Activated CD8-positive, alpha-beta memory T cell treated with anti-CD3 and anti-CD28 coated beads for 48 hours (primary cell): ENCODE results near the gene UGT1A4.

Experiments used
- DNase-seq, 3 experiments: peaks; one replicate each; pipeline ENCODE4 v3.0.0-alpha.2; 2020; ENCODE audit warnings: low read depth in 2 of 3, low spot score in 2 of 3

UGT1A4 gene

DNA sequence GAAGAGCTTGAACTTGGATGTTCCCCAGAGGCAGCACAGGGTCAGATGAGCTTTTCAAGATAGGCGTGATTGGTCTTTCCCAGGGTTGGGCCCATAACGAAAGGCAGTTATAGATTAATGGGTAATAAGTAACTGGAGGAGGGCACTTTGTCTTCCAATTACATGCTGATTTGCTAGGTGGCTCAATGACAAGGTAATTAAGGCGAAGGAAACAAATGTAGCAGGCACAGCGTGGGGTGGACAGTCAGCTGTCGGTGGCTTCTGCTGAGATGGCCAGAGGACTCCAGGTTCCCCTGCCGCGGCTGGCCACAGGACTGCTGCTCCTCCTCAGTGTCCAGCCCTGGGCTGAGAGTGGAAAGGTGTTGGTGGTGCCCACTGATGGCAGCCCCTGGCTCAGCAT, at the start of gene UGT1A4:
UGT1A4 (plus strand) TSS at position 185 of the 400 bp plus-strand sequence; CDS start at position 270, 85 bp downstream.
- no peak for DNase-seq

GRCh38 chr2:233671290-233672161, 47.0 kb upstream of the UGT1A4 start, which contains the start of gene UGT1A9:
Gene UGT1A9, plus strand, starts transcription at chr2:233671898. Its CDS starts 37 bp downstream, at chr2:233671935.
- no peak for DNase-seq

DNA sequence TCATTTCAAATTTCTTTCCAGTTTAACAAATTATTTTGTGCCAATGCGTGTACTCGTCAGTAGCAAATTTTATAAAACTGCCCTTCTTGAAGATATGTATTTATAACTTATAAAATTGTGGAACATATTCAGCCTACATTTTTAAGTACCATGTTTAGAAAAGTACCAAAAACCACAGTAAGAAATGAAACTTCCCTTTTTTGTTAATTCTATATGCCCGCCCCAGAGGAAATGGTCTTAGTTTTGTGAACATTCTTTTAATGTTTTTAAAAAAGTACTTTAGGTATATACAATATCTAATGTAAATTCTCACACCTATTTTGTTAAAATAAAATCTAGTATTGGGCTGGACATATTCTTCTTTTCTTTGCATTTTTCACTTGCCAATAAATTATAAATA, 45.6 kb upstream of the UGT1A4 start:
- no peak for DNase-seq

DNA sequence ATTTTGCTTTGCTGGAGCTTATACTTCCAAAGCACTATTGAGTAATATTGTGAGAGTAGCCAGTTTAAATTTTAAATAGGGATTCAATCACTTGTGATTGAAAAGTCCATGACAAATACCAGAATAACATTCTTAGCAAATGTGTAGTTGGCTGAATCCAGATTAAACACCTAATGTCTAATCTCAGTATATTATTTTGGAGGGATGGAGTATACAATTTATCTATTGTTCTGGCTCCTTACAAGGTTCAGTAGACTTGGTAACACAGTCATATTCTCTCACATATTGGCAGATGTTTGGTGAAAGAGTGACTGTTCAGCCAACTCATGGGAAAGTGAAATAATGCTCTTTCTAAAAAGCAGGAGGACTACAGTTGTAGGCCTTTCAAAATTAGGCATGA, 44.6 kb upstream of the UGT1A4 start:
- no peak for DNase-seq

DNA sequence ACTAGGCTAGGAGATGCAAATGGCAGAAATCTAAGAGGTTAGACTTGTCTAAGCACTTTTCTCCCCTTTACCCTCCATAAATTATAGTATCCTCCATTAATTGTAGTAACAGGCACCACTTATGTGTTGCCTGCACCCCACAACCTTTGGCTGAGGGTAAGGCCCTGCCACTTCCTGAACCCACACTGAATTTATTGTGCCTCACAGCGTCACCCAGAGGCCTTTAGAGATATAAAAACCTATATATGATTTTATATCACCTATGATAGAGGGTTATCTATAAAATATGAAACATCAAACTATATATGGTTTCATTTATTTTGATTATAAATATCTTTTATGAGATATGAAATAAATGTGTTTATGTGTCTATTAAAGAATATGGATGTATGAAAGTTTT, 44.2 kb upstream of the UGT1A4 start:
- no peak for DNase-seq

GRCh38 chr2:233674995-233675394, 43.5 kb upstream of the UGT1A4 start:
- DNase-seq = no peak

DNA sequence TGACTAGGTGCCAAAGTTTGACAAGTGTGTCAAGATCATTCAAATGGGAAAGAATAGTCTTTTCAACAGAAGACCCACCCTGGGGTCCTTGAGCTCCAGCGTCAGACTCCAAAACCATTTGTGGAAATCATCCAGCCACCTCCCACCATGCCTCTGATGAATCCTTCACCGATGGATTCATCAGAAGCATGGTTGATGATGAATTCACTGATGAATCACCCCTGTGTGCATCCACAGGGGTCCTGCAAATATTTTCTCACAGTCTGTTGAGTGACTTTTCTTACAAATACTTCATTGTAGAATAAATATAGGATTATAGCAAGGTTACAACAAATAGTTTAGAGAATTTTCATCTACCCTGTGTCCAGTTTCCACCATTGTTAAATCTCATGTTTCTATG, 42.5 kb upstream of the UGT1A4 start:
- no peak for DNase-seq

- DNase-seq = no peak
Measured at GRCh38 chr2:233679196-233679595, 39.3 kb upstream of the UGT1A4 start.

DNA sequence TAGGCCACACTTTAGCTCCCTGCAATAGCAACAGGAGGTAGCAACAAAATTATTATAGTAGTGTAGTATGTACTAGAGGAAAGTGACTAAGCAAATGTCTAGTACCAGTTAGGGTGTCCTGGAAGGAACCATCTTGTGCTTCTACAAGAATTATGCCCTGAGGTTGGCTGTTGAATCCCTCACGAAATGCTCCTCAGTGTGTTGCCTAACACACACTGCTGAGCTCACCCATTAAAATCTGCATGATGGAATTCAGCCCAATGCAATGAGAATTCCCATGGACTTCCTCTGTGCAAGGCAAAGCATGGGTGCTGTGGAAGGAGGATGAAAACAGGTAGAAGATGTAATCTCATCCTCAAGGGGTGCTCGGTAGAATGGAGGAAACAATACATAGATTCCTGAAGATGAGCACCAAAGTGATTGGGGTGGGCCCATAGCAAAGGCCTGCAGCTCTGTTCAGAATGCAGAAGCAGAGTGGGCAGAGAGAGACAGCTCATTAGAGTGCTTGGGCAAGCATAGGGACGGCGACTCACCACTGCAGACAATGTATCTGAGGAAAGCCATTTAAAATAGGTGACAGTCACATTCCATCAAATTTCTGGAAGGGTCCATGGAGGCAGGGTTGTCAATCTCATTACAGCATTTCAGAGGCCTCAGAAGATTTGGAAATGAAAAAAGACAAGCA, 38.0 kb upstream of the UGT1A4 start:
- no peak for DNase-seq

DNA sequence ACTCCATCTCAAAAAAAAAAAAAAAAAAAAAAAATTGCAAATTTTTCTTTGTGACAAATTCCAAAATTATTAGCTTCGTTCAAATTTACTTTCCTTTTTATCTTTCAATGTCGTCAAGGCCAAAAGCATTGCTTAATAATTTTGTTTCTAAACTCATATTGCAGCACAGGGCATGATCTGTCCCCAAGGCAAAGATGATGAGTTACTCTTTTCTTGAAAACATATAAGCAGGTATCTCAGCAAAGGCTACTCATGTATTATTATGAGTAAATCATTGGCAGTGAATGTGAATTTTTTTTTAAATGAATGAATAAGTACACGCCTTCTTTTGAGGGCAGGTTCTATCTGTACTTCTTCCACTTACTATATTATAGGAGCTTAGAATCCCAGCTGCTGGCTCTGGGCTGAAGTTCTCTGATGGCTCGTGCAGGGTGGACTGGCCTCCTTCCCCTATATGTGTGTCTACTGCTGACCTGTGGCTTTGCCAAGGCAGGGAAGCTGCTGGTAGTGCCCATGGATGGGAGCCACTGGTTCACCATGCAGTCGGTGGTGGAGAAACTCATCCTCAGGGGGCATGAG, 36.9 kb upstream of the UGT1A4 start, which contains the start of gene UGT1A7:
UGT1A7 (plus strand) TSS at position 381 of the 579 bp plus-strand sequence; CDS start at position 418, 37 bp downstream.
- DNase-seq = no peak

DNA sequence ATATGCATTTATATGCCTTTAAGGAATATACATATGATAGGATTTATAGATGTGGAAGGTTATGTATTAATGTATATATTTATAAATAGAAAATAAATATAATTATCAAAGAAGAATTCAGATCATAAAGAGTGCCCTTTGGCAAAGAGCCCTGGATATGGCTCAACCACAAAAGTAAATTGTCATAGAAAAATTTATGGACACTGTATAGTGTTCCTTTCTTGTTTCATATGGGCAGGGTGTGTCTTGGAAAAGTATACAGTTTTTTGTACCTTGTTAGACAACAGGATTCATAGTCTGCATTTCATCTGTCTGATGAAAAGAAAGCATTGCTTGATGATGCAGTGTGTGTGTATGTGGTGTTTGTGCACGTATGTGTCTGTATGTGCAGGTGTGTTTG, 33.9 kb upstream of the UGT1A4 start:
- DNase-seq = no peak

GRCh38 chr2:233686928-233687327, 31.6 kb upstream of the UGT1A4 start:
- DNase-seq = no peak

DNA sequence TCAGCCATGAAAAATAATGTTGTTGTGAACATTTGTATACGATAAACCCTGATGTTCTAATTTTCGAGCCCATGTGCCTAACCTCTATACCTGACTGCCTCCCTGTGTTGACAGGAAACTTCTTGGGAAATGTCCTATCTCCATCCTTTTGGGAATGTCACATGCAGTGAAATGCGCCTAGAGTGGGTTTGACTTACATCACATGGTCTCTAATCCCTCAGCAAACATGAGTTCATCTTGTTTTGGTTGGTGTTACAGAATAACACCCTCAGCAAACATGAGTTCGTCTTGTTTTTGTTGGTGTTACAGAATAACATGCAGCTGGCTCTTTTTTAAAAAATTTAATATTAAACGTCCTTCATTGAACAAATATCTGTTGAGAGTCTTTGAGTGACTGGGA, 30.2 kb upstream of the UGT1A4 start:
- no peak for DNase-seq

- no peak for DNase-seq
Measured at GRCh38 chr2:233689031-233689430, 29.5 kb upstream of the UGT1A4 start.

- no peak for DNase-seq
Measured at GRCh38 chr2:233689501-233689900, 29.0 kb upstream of the UGT1A4 start.

DNA sequence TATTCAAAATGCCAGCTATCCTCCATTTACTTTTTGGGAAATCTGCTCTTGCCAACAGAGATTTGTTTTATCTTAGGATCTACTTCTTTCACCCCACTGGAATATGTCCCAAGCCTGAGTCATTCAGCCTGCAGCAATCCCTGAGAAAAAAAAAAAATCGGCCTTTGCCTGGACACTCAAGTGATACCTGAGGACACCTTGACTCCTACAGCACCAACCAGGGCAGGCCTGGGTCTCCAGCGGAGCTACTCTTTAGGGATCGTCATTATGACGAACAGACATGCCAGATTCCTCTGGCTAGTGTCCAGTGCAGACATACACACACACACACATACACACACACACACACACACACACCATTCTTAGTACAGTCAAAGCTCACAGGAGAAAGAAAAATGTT, 28.1 kb upstream of the UGT1A4 start:
- DNase-seq = no peak

GRCh38 chr2:233691443-233692433, 26.8 kb upstream of the UGT1A4 start:
- no peak for DNase-seq

- DNase-seq = no peak
Measured at GRCh38 chr2:233692648-233693047, 25.9 kb upstream of the UGT1A4 start, which contains the start of gene UGT1A6. Gene UGT1A6, plus strand, starts transcription at chr2:233692890. Its CDS starts 115 bp downstream, at chr2:233693005.

DNA sequence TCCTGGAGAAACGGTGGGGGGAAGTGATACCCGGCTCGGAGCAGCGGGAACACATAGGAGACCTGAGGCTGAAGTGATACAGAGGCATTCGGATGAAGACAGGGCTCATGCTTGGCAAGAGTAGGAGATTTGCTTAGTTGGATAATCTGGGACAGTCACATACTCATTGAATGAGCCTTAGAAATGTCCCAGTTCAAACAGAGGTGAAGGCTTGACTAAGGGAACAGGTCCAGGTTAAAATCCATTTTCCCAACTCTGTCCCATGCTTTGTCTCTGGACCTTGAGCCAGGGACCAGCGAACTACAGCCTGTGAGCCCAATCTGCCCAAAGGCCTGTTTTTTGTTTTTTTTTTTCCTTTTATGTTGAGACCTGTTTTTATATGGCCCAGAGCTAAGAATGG, 24.6 kb upstream of the UGT1A4 start:
- no peak for DNase-seq

- no peak for DNase-seq
Measured at GRCh38 chr2:233698740-233699139, 19.8 kb upstream of the UGT1A4 start.
